Stimulated activated CD4-positive, alpha-beta T cell treated with anti-CD3 and anti-CD28 coated beads, Interleukin-4, amount 100 ng/mL, for 1 hour (primary cell): ENCODE measurements around the gene SNED1.

Source experiments
- DNase-seq: peaks from one replicate; pipeline ENCODE4 v3.0.0-alpha.2; 2020

The SNED1 gene

GRCh38 chr2:240997856-240998705 is at the start of gene SNED1:
SNED1 (plus strand) TSS chr2:240998618; CDS start chr2:240998838, 220 bp downstream.
- DNase-seq: peak; percentile 45

GRCh38 chr2:240948905-240949790 is 49.3 kb upstream of the SNED1 start:
- no peak for DNase-seq

GRCh38 chr2:240949791-240950705 is 48.4 kb upstream of the SNED1 start:
- DNase-seq: no peak

GRCh38 chr2:240951045-240951594 is 47.3 kb upstream of the SNED1 start:
- DNase-seq: no peak

GRCh38 chr2:240952496-240953246 is 45.7 kb upstream of the SNED1 start:
- no peak for DNase-seq

GRCh38 chr2:240953426-240954410 is 44.7 kb upstream of the SNED1 start:
- DNase-seq: no peak

- no peak for DNase-seq
Observed at GRCh38 chr2:240954436-240955305, 43.7 kb upstream of the SNED1 start.

- no peak for DNase-seq
Observed at GRCh38 chr2:240955306-240956170, 42.9 kb upstream of the SNED1 start.

GRCh38 chr2:240956171-240956934 is 42.1 kb upstream of the SNED1 start:
- DNase-seq: no peak

GRCh38 chr2:240956935-240957655 is 41.3 kb upstream of the SNED1 start:
- no peak for DNase-seq

GRCh38 chr2:240957656-240958365 is 40.6 kb upstream of the SNED1 start:
- no peak for DNase-seq

- no peak for DNase-seq
Observed at GRCh38 chr2:240958366-240959213, 39.8 kb upstream of the SNED1 start.

- DNase-seq: no peak
Observed at GRCh38 chr2:240959214-240959940, 39.0 kb upstream of the SNED1 start.

GRCh38 chr2:240959941-240960308 is 38.5 kb upstream of the SNED1 start:
- no peak for DNase-seq
